ENCODE results near the gene MSMO1.

MSMO1 gene

GRCh38 chr4:165361810-165362209 is 34.3 kb downstream of the MSMO1 start:
- DNase-seq, result no peak

GRCh38 chr4:165364452-165365080 is 37.1 kb downstream of the MSMO1 start:
- DNase-seq, result no peak

GRCh38 chr4:165367040-165367439 is 39.6 kb downstream of the MSMO1 start:
- no peak for DNase-seq

- no peak for DNase-seq
These were observed 40.6 kb downstream of the MSMO1 start for GRCh38 chr4:165368114-165368513.

- no peak for DNase-seq
These were observed 41.1 kb downstream of the MSMO1 start for GRCh38 chr4:165368567-165368966.

GRCh38 chr4:165369522-165369921 is 42.1 kb downstream of the MSMO1 start:
- no peak for DNase-seq

- DNase-seq, result no peak
These were observed 43.1 kb downstream of the MSMO1 start for GRCh38 chr4:165370530-165370929.

GRCh38 chr4:165375465-165375864 is 48.0 kb downstream of the MSMO1 start:
- no peak for DNase-seq

- DNase-seq, result no peak
These were observed 50.9 kb downstream of the MSMO1 start for GRCh38 chr4:165378398-165378744.

- no peak for DNase-seq
These were observed 51.5 kb downstream of the MSMO1 start, which contains the start of gene CPE for GRCh38 chr4:165378745-165379677. TSS of gene CPE (plus strand) at chr4:165379008. CDS start at chr4:165379222, 214 bp downstream.

- no peak for DNase-seq
These were observed 52.2 kb downstream of the MSMO1 start for GRCh38 chr4:165379678-165380064.

- no peak for DNase-seq
These were observed 53.3 kb downstream of the MSMO1 start for GRCh38 chr4:165380805-165381204.

- no peak for DNase-seq
These were observed 54.4 kb downstream of the MSMO1 start for GRCh38 chr4:165381821-165382373.

GRCh38 chr4:165382640-165383039 is 55.2 kb downstream of the MSMO1 start:
- no peak for DNase-seq

- DNase-seq, result no peak
These were observed 56.2 kb downstream of the MSMO1 start for GRCh38 chr4:165383591-165384073.

GRCh38 chr4:165384186-165384585 is 56.7 kb downstream of the MSMO1 start:
- DNase-seq, result no peak

GRCh38 chr4:165384598-165384997 is 57.1 kb downstream of the MSMO1 start:
- DNase-seq, result no peak

GRCh38 chr4:165385126-165385525 is 57.7 kb downstream of the MSMO1 start:
- DNase-seq, result no peak

GRCh38 chr4:165386328-165386727 is 58.9 kb downstream of the MSMO1 start:
- DNase-seq, result no peak

GRCh38 chr4:165388756-165389155 is 61.3 kb downstream of the MSMO1 start:
- DNase-seq, result no peak

All from NK-92 treated with Interleukin-12 subunit alpha and Interleukin-12 subunit beta, amount 100 ng/mL, for 24 hours (cell line).